Globus pallidus (tissue), 1 donor: ENCODE results near the gene KCNN4.

Experiments
- DNase-seq: peaks from one replicate; pipeline ENCODE4 v3.0.0-alpha.2; 2015; ENCODE audit warnings: low spot score

The KCNN4 gene

DNA sequence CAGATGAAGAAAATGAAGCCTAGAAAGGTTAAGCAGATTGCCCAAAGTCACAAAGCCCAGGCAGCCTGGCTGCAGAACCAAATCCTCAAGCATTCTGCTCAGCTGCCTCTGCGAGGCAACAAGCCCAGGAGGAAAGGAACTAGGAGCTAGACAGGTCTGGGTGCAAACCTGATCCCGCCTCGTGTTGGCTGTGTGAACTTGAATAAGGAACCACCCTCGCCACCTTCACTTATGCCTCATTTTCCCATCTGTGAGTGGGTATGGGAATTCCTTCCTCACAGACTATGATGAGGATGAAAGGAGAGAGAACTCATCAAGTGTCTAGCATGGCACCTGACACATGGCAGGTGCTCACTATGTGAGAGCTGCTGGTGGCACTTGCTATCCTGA, 32.6 kb downstream of the KCNN4 start:
- no peak for DNase-seq

DNA sequence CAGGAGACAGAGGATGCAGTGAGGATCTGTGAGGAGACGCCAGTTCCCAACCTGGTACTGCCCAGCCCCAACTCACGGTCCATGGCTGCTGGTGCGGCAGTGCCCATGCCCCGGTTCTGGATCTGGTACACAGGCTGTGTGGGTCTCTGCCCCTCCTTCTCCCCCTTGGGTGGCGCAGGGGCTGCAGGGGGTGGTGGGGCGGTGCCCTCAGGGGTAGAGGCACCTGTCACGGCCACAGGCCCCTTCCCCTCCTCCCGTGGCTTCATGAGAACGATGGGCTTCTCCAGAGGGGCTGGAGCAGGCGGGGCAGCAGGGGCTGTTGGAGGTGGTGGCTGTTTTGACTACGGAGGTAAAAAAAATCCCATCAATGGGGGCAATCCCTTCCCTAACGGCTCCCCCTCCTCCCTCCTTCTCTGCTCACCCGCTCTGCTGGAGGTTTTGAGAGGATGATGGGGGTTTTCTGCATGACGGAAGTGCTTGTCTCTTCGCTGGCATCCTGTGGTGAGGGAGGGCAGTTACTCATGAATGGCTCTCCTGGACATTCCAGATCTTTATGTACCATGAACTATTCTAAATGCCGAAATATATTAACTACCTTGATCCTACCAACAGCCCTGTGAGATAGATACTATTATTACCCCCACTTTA, 33.1 kb downstream of the KCNN4 start:
- DNase-seq = no peak

- DNase-seq = no peak
Observed at GRCh38 chr19:43743059-43743458, 37.7 kb downstream of the KCNN4 start.

DNA sequence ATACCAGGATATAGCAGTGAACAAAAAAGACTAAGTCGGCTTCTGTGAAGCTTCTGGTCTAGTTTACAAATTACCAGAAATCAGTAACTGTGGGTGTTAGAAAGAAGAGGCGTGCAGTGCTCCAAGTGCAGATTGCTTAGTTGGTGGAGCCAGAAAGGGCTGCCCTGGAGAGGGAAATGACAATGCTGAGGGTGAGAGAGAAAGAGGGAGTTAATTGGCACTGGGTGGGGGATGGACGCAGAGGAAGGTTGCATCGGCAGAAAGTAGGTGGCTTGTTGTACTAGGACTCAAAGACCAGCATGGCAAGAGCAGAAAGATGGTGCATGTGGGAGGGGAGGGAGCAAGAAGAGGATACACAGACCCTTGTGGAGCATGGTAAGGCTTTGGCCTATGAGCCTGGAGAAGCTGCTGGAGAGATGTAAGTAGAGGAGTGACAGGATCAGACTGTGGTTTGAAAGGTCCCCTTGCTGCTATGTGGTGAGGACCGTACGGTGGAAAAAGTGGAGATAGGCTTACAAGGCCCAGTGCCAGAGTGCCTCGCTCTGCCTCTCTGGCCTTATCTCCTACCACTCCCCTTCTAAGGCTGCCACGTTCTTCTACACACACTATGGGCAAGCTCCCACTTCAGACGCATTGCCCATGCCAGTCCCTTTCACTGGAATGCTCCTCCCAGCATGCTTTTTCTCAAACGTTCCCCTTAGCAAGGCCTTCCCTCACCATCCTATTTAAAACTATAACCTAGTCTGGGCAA, 39.5 kb downstream of the KCNN4 start:
- no peak for DNase-seq

- no peak for DNase-seq
Observed at GRCh38 chr19:43739439-43740235, 41.1 kb downstream of the KCNN4 start.

GRCh38 chr19:43738780-43739211, 42.0 kb downstream of the KCNN4 start:
- DNase-seq = no peak

GRCh38 chr19:43735957-43736356, 44.8 kb downstream of the KCNN4 start:
- DNase-seq = no peak

DNA sequence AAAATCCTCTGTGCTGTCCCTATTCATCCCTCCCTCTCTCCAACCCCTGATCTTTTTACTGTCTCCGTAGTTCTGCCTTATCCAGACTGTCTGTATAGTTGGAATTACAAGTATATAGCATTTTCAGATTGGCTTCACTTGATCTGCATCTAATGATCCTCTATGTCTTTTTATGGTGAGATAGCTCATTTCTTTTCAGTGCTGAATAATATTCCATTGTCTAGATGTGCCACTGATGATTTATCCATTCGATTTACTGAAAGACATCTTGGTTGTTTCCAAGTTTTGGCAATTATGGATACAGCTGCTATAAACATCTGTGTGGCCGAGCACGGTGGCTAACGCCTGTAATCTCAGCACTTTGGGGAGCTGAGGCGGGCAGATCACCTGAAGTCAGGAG, 45.8 kb downstream of the KCNN4 start:
- no peak for DNase-seq

- DNase-seq = no peak
Observed at GRCh38 chr19:43731846-43732245, 48.9 kb downstream of the KCNN4 start.

DNA sequence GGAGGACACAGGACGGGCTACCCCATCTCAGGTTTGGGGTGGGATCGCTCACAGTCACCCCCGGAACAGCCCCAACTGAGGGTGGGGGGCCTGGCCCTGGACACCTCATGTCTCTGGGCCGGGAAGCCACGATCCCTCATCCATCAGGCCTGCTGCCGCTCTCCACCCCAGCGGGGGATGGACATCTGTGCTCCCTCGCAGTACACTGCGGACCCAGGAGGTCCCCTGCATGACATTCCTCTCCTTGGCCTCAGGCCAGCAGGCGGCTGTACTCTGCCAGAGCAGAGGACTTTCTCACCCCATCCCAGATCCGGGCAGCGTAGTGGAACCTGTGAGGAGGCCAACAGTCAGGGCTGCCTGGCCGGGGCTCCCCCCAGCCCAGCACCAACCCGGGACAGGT, 49.4 kb downstream of the KCNN4 start:
- no peak for DNase-seq

DNA sequence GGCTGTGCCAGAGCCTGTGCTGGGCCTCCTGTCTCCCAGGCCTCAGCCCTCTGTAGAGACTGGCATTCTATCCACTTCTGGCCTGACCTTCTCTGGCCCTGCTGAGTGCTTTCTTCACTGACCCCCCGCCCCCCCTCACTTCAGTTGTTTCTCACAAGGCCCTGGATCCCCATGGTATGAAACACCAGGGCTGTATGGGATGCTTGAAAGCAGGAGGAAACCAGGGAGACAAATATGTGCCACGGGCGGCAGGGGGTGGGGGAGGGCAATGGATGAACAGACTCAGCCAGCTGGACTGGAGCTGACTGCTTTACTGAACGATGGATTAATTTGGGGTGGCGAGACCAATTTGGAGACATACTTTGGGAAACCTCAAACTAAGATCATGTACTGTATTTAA, 50.9 kb downstream of the KCNN4 start:
- DNase-seq = no peak

DNA sequence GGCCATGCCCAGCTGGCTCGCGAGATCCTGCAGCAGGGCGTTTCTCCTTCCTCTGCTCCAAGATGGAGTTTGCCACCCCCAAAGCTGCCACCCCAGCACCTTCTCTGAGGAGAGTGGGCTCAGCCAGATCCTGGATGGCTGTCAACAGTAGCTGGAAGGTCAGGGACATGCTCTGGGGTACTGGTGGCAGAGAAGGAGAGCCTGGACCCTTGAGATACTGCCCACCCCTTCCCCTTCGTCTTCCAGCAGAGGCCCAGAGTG, 53.2 kb downstream of the KCNN4 start:
- DNase-seq = no peak

DNA sequence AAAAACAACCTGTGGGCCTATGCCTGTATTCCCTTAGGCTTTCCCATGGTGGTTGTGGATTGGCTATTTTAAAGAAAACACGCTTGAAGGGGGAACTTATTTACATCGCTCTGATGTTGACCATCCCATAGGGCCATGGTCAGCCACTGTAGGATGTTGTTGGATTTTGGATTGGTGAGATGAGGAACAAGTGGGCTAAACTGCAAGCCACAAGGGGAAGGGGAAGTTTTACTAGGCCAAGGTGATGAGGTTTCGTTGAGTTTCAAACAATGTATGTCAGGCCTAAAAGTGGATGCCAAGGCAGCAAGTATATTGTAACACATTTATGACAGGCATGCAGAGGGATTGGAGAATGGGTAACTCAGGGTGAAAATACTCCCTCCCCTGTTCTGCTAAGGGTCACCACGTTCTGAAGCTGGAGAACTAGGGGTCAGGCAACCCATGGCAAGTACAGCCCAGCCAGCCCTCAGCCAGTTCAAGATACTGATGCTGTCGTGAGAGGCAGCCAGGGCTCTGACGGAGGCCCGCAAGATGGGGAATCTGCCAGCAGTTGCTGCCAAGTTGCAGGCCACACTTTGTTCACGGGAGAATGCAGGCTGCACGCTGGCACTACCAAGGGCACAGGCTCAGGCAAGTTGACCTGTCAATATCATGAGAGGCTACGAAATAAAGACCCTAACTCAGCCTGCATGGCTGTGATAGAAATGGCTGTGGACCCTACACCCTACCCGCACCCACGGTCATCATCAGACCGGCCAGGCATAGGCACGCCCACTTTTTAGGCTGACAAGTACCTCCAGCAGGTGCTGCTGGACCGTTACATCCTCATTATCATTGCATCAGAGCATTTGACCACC, 53.8 kb downstream of the KCNN4 start:
- no peak for DNase-seq

GRCh38 chr19:43725468-43725867, 55.3 kb downstream of the KCNN4 start:
- DNase-seq = no peak

DNA sequence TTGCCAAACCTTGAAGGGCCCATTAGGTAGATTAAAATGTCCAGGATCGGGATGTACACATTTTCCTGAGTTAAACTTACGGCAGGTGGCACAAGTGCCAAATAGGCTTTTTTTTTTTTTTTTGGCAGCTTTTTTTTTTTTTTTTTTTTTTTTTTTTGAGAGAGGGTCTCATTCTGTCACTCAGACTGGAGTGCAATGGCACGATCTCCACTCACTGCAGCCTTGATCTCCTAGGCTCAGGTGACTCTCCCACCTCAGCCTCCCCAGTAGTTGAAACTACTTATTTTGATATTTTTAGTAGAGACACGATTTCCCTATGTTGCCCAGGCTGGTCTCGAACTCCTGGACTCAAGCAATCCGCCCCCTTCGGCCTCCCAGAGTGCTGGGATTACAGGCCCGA, 55.9 kb downstream of the KCNN4 start:
- DNase-seq = no peak

- no peak for DNase-seq
Observed at GRCh38 chr19:43723588-43723987, 57.2 kb downstream of the KCNN4 start.

DNA sequence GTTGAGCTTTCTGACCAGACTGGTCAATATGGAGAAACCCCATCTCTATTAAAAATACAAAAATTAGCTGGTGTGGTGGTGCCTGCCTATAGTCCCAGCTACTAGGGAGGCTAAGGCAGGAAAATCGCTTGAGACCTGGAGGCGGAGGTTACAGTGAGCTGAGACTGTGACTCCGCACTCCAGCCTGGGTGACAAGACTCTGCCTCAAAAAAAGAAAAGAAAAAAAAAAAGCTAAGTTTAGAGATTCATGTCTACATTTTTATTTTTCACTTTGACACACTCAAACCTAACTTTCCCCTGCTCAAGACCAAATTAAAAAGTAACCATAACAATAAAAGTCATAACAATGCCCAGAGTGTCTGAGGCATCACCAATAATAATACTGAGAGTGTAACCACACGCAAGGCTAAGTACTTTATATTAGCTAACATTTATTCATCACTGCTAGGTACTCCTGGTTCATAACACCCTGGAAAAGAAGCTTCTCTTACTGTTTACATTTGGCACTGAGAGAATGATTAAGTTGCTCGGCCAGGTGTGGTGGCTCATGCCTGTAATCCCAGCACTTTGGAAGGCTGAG, 59.2 kb downstream of the KCNN4 start:
- no peak for DNase-seq

- no peak for DNase-seq
Observed at GRCh38 chr19:43720936-43721335, 59.8 kb downstream of the KCNN4 start.

DNA sequence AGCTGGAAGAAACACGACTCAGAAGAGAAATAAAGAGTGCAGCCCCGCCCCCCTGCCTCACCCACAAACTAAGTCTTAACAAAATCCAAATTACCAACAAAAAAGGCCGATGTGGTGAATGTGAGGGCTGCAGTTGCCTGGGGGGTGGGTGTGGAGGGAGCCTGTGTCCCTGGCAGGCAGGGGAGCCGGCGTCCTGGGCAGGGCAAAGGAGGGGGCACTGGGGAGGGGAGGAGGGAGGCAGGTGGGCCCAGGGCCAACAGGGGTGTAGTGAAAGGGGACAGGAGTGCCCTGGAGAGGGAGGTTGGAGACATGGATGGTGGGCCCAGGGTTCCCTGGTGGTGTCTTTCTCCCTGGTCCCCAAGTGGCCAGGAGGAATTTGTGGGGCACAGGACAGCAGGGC, 60.9 kb downstream of the KCNN4 start:
- DNase-seq = no peak

- DNase-seq = no peak
Observed at GRCh38 chr19:43719378-43719868, 61.4 kb downstream of the KCNN4 start.

- DNase-seq = no peak
Observed at GRCh38 chr19:43718627-43719377, 62.0 kb downstream of the KCNN4 start.
